Measurements from ENCODE around the gene ACSL6.
"Not testable (repeated sequence)": the region's sequence is repeated elsewhere in the genome, so short reads cannot be mapped to it uniquely, and the experiment has no call there.

Gene ACSL6

DNA sequence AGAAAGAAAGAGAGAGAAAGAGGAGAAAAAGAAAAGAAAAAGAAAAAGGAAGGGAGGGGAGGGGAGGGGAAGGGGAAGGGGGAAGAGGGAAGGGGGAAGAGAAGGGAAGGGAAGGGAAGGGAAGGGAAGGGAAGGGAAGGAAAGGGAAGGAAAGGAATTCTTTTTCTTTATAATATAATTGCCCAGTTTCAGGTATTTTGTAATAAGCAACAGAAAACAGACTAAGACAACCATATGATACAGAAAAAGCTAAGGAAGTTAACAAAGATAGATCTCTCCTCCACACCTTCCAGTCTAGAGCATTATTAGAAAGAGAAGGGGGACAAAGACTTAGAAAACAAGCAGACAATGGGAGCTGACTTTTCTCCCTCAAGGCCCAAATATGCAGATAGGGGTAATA lies 97.0 kb downstream of the ACSL6 start:
- no peak for DNase-seq

- no peak for DNase-seq
Measured at GRCh38 chr5:131913603-131914002, 97.9 kb downstream of the ACSL6 start.

DNA sequence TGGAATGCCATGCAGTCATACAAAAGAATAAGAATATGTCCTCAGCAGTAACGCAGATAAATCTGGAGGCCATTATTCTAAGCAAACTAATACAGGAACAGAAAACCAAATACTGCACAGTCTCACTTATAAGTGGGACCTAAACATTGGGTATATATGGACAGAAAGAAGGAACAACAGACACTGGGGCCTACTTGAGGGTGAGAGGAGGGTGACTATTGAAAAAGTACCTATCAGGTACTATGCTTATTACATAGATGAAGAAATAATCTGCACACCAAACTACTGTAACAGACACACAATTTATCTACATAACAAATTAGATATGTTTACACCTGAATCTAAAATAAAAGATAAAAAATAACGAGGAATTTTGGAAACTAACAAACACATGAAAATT lies 104.8 kb downstream of the ACSL6 start:
- no peak for DNase-seq

- not testable (repeated sequence) for DNase-seq
Measured at GRCh38 chr5:131902266-131902665, 109.2 kb downstream of the ACSL6 start.
